AG09309 (cell line): ENCODE data around the gene SPRR2E.
"Not testable (repeated sequence)": the region's sequence is repeated elsewhere in the genome, so short reads cannot be mapped to it uniquely, and the experiment has no call there.

Source experiments
- DNase-seq: peaks from one replicate; pipeline ENCODE4 v3.0.0-alpha.2; 2010; ENCODE audit warnings: low read depth
- H3K4me3 ChIP-seq: 2 replicates; pipeline ENCODE4 v1.5.1; 2011; ENCODE audit warnings: mild to moderate bottlenecking, low read depth, low read length, moderate library complexity; ENCODE audit not compliant: control insufficient read depth
- CTCF ChIP-seq: IDR thresholded peaks from 2 replicates; pipeline ENCODE4 v1.5.1; 2011; ENCODE audit warnings: mild to moderate bottlenecking, low read depth, low read length, inconsistent platforms; ENCODE audit not compliant: insufficient read depth, control insufficient read depth; ENCODE audit errors: missing control alignments

The SPRR2E gene

GRCh38 chr1:153094426-153094825, at the start of gene SPRR2E:
TSS of gene SPRR2E (minus strand) at chr1:153094526. CDS start at chr1:153093751, 775 bp downstream.
- H3K4me3 ChIP-seq = no peak within 1 kb of the TSS
- no peak for DNase-seq
- no peak for TF ChIP-seq CTCF

GRCh38 chr1:153141377-153141776, 47.1 kb upstream of the SPRR2E start:
- DNase-seq = no peak
- no peak overlapping the region for H3K4me3 ChIP-seq
- TF ChIP-seq CTCF = no peak

- no peak for TF ChIP-seq CTCF
- no peak for DNase-seq
- no peak overlapping the region for H3K4me3 ChIP-seq
Observed at GRCh38 chr1:153140484-153140883, 46.2 kb upstream of the SPRR2E start.

- no peak overlapping the region for H3K4me3 ChIP-seq
- no peak for DNase-seq
- TF ChIP-seq CTCF = no peak
Observed at GRCh38 chr1:153133743-153134142, 39.4 kb upstream of the SPRR2E start.

- no peak for TF ChIP-seq CTCF
Observed at GRCh38 chr1:153133267-153133666, 38.9 kb upstream of the SPRR2E start.

GRCh38 chr1:153128688-153129087, 34.4 kb upstream of the SPRR2E start:
- not testable (repeated sequence) for DNase-seq, H3K4me3 ChIP-seq

More at GRCh38 chr1:153133267-153133666, 38.9 kb upstream of the SPRR2E start:
- H3K4me3 ChIP-seq = no peak overlapping the region
- DNase-seq = no peak

- TF ChIP-seq CTCF = no peak
- no peak for DNase-seq
- no peak overlapping the region for H3K4me3 ChIP-seq
Observed at GRCh38 chr1:153127296-153127695, 33.0 kb upstream of the SPRR2E start.
